Upper lobe of left lung (tissue), 4 donors: Measurements from ENCODE around the gene SPEN.

Source experiments
- CTCF ChIP-seq, 6 experiments: fragments of 450-650 bp in 4 of 6; fragments of 200-600 bp in 2 of 6; sonication (generic) in 2 of 6; IDR thresholded peaks; one replicate each; pipeline ENCODE4 v1.5.1; 2016 to 2019; ENCODE audit warnings: antibody characterized with exemption in 6 of 6
- EP300 ChIP-seq, 4 donors: sonication (generic); formaldehyde crosslinking; IDR thresholded peaks; one replicate each; pipeline ENCODE4 v1.5.1; 2017; ENCODE audit warnings: antibody characterized with exemption in 4 of 4, control low read depth in 2 of 4
- POLR2A ChIP-seq, 4 donors: fragments of 450-650 bp; IDR thresholded peaks; one replicate each; pipeline ENCODE4 v1.5.1; 2016 to 2017; ENCODE audit warnings: antibody characterized with exemption in 4 of 4, mild to moderate bottlenecking in 2 of 4
- POLR2AphosphoS5 ChIP-seq, 2 donors: sonication (generic); formaldehyde crosslinking; IDR thresholded peaks; one replicate each; pipeline ENCODE4 v1.5.1; 2017; ENCODE audit warnings: antibody characterized with exemption in 2 of 2

- TF ChIP-seq POLR2AphosphoS5 (IDR thresholded peaks at IDR 0.05) (no peak), CTCF (IDR thresholded peaks at IDR 0.05) (no peak), EP300 (IDR thresholded peaks at IDR 0.05) (no peak), POLR2A (IDR thresholded peaks at IDR 0.05) (no peak)
Measured at GRCh38 chr1:15983275-15983674, 135.8 kb downstream of the SPEN start.
